ENCODE results near the gene CD300LB. TPM values are rescaled to one million over a fixed set of nuclear protein-coding genes. Genes with fewer than 3 reads are reported as not detected.

The CD300LB gene
- total RNA-seq, 4 donors from 2014 or later: not detected

GRCh38 chr17:74544991-74545842 lies 13.9 kb upstream of the CD300LB start:
- H3K36me3 ChIP-seq: no peaks in the 10 kb centered on the region
- no peak for TF ChIP-seq CTCF (IDR thresholded peaks at IDR 0.05)
- no peak for DNase-seq (ENCODE audit: low spot score in 2 of 2)
- H3K4me1 ChIP-seq: no peaks in the 10 kb centered on the region
- H3K27me3 ChIP-seq: peaks cover 1% of the 10 kb centered on the region
- no peak overlapping the region for H3K27ac ChIP-seq
- no peaks in the 10 kb centered on the region for H3K9me3 ChIP-seq
- peak overlapping the region; percentile 30 for H3K4me3 ChIP-seq
- 84% methylated on average over 16 of the region's 16 CpGs for WGBS

DNA sequence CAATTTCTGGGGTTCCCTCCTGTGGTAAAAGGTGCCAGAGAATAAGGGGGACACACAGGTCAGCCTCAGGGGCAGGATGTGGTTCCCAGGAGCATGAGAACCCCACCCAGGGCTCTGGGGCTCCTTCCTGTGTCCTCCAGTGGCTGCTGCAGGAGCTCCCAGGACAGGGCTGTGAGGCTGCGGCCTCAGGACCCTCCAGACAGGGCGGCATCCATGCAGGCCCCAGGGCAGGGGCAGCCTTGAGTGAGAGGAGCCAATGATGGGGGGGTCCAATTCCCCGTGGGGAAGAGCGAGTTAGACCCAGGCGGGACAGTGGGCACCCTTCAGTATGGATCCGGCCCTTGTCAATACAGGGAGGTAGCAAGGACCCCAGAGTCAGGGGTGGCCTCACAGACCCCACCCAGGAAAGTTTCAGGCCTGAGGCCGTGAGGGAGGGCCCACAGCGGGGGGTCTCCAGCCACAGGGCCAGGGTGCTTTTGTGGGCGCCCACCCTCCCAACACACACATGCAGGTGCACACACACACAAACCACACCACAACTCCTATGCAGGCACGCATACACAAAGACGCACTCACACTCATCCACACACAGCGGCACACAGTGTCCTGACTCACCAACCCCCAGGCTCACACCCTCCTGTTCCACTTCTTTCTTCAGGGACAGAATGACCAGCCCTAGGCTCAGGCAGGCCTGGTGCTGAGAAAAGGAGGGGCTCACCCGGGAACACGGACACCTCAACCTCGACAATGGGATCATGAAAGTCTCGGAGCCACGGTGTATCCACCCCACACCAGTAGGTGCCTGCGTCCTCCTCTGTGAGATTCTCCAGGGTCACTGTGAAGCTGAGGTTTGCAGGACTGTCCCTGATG lies 12.9 kb upstream of the CD300LB start:
- no peak overlapping the region for H3K4me3 ChIP-seq
- no peaks in the 10 kb centered on the region for H3K36me3 ChIP-seq
- 91% methylated on average over 13 of the region's 18 CpGs for WGBS
- DNase-seq (ENCODE audit: low spot score in 2 of 2): no peak
- no peaks in the 10 kb centered on the region for H3K27me3 ChIP-seq
- TF ChIP-seq EP300 (IDR thresholded peaks at IDR 0.05) (no peak), POLR2AphosphoS5 (IDR thresholded peaks at IDR 0.05) (no peak), CTCF (IDR thresholded peaks at IDR 0.05) (no peak), POLR2A (IDR thresholded peaks at IDR 0.05) (no peak)
- H3K27ac ChIP-seq: no peak overlapping the region
- no peaks in the 10 kb centered on the region for H3K4me1 ChIP-seq
- no peaks in the 10 kb centered on the region for H3K9me3 ChIP-seq

DNA sequence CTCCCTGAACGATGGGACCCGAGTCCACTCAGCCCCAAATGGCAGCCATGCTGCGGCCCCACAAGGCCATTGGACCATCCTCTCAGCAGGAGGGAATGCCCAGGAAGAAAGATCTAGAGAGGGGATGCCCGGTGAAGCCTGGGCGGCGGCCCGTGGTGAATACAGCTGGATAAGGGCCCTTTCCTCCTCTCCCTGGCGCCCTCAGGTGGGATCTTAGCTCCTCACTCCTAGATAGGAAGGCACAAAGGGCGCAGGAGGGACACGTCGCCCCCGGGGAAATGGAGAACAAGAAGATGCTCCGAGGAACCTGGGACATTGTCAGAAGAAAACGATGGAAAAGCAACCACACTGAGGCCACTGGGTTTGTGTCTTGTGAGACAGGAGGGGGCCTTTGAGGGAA lies 12.1 kb upstream of the CD300LB start:
- no peak for DNase-seq (ENCODE audit: low spot score in 2 of 2)
- Histone ChIP-seq H3K4me1 (no peaks in the 10 kb centered on the region), H3K4me3 (no peak overlapping the region), H3K9me3 (no peaks in the 10 kb centered on the region), H3K36me3 (no peaks in the 10 kb centered on the region), H3K27me3 (no peaks in the 10 kb centered on the region), H3K27ac (no peak overlapping the region)
- WGBS: 76% methylated on average over 14 of the region's 14 CpGs
- TF ChIP-seq EP300 (IDR thresholded peaks at IDR 0.05): no peak
- no peak for TF ChIP-seq POLR2AphosphoS5 (IDR thresholded peaks at IDR 0.05)
- TF ChIP-seq CTCF (IDR thresholded peaks at IDR 0.05): no peak
- no peak for TF ChIP-seq POLR2A (IDR thresholded peaks at IDR 0.05)

GRCh38 chr17:74542727-74543383 lies 11.6 kb upstream of the CD300LB start:
- H3K4me1 ChIP-seq: no peaks in the 10 kb centered on the region
- H3K36me3 ChIP-seq: no peaks in the 10 kb centered on the region
- H3K27me3 ChIP-seq: no peaks in the 10 kb centered on the region
- no peak overlapping the region for H3K27ac ChIP-seq
- WGBS: 85% methylated on average over 15 of the region's 17 CpGs
- TF ChIP-seq CTCF (IDR thresholded peaks at IDR 0.05) (no peak), POLR2A (IDR thresholded peaks at IDR 0.05) (no peak)
- H3K4me3 ChIP-seq: no peak overlapping the region
- no peaks in the 10 kb centered on the region for H3K9me3 ChIP-seq
- no peak for DNase-seq (ENCODE audit: low spot score in 2 of 2)

- DNase-seq (ENCODE audit: low spot score in 2 of 2): no peak
- Histone ChIP-seq H3K27me3 (peaks cover under 1% of the 10 kb centered on the region), H3K36me3 (no peaks in the 10 kb centered on the region), H3K27ac (no peak overlapping the region), H3K4me1 (no peaks in the 10 kb centered on the region), H3K4me3 (no peak overlapping the region), H3K9me3 (no peaks in the 10 kb centered on the region)
- WGBS: 90% methylated on average over 5 of the region's 5 CpGs
- TF ChIP-seq CTCF (IDR thresholded peaks at IDR 0.05) (no peak), POLR2AphosphoS5 (IDR thresholded peaks at IDR 0.05) (no peak), EP300 (IDR thresholded peaks at IDR 0.05) (no peak), POLR2A (IDR thresholded peaks at IDR 0.05) (no peak)
Observed at GRCh38 chr17:74542166-74542565, 10.9 kb upstream of the CD300LB start.
